GM06990 (cell line): ENCODE results near the gene SIGLEC9.
"Not testable (repeated sequence)": the region's sequence is repeated elsewhere in the genome, so short reads cannot be mapped to it uniquely, and the experiment has no call there.

Source experiments
- DNase-seq: peaks from one replicate; pipeline ENCODE4 v3.0.0-alpha.2; 2011; ENCODE audit not compliant: insufficient read length; ENCODE audit errors: extremely low read depth
- H3K27me3 ChIP-seq: replicated peaks from 2 replicates; pipeline ENCODE4 v1.6.0; 2011; ENCODE audit warnings: low read length; ENCODE audit not compliant: control insufficient read depth, insufficient read depth
- H3K36me3 ChIP-seq: 2 replicates; pipeline ENCODE4 v1.5.1; 2011; ENCODE audit warnings: low read length; ENCODE audit not compliant: control insufficient read depth, insufficient read depth
- H3K4me3 ChIP-seq: replicated peaks from 2 replicates; pipeline ENCODE4 v1.5.1; 2011; ENCODE audit warnings: low read depth, mild to moderate bottlenecking, control low read depth, low read length
- CTCF ChIP-seq: IDR thresholded peaks from 2 replicates; pipeline ENCODE4 v1.5.1; 2011; ENCODE audit warnings: low read length, control low read depth, mild to moderate bottlenecking, inconsistent platforms; ENCODE audit not compliant: insufficient read depth, poor library complexity, severe bottlenecking

The SIGLEC9 gene

GRCh38 chr19:51140441-51140840 is 15.7 kb downstream of the SIGLEC9 start:
- Histone ChIP-seq H3K4me3 (no peak overlapping the region), H3K27me3 (peaks cover 7% of the 10 kb centered on the region), H3K36me3 (no peaks in the 10 kb centered on the region)
- no peak for TF ChIP-seq CTCF
- no peak for DNase-seq

DNA sequence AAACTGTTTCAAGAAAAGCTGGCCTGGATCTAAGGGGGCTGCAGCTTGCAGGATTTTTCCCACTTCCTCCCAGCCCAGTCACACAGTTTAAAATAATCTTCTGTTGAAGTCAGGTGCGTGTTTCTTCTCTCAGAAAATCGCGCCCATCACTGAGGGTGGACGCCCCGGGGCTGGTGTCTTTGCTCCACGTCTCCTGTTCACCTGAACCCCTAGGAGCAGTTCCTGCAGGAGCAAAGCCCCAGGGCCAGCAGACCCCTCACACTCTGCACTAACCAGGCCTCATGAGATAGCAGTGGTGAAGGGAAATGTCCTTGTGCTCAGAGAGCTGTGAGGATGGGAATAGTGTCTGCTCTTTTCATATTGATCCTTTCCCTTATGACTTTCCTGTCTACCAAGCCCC is 16.5 kb downstream of the SIGLEC9 start:
- no peak for TF ChIP-seq CTCF
- no peak for DNase-seq
- H3K27me3 ChIP-seq, result peaks cover 7% of the 10 kb centered on the region
- H3K36me3 ChIP-seq, result no peaks in the 10 kb centered on the region
- no peak overlapping the region for H3K4me3 ChIP-seq

DNA sequence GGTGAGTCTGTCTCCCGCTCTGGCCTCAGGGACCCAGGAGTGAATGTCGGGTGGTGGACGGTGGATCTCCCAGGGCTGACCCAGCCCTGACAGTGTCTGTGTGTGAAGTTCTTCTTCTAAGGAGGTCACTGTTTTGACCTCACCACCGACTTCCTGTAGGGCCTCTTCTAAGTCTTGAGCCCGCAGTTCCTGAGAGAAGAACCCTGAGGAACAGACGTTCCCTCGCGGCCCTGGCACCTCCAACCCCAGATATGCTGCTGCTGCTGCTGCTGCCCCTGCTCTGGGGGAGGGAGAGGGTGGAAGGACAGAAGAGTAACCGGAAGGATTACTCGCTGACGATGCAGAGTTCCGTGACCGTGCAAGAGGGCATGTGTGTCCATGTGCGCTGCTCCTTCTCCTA is 17.4 kb downstream of the SIGLEC9 start, which contains the start of gene SIGLEC7:
SIGLEC7 (plus strand) TSS at position 183 of the 400 bp plus-strand sequence; CDS start at position 252, 69 bp downstream.
- Histone ChIP-seq H3K27me3 (peaks cover 7% of the 10 kb centered on the region), H3K36me3 (no peaks in the 10 kb centered on the region), H3K4me3 (no peak within 1 kb of the TSS)
- TF ChIP-seq CTCF, result no peak
- DNase-seq, result no peak

- not testable (repeated sequence) for H3K27me3 ChIP-seq, H3K36me3 ChIP-seq, DNase-seq, H3K4me3 ChIP-seq
These were observed 18.2 kb downstream of the SIGLEC9 start for GRCh38 chr19:51142809-51143475.

DNA sequence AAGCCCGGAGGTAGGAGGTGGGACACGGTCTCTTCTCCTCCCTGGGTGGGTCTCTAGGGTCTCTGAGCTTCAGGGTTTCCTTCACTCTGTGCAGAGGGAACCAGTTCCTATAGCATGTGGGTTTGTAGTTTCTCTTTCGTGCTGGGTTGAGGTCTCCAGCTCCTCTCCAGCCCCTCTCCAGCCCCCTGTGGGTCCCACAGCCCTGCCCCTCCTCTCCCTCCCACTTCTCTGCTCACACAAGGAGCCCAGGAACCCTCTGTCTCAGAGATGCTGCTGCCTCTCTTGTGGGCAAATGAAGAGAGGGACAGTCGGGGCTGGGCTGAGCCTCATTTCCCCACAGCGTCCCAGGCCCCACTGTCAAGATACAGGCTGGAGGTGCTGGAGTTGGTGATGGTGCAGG is 18.8 kb downstream of the SIGLEC9 start:
- DNase-seq, result no peak
- H3K4me3 ChIP-seq, result no peak overlapping the region
- TF ChIP-seq CTCF, result no peak
- H3K27me3 ChIP-seq, result peaks cover 7% of the 10 kb centered on the region
- no peaks in the 10 kb centered on the region for H3K36me3 ChIP-seq

DNA sequence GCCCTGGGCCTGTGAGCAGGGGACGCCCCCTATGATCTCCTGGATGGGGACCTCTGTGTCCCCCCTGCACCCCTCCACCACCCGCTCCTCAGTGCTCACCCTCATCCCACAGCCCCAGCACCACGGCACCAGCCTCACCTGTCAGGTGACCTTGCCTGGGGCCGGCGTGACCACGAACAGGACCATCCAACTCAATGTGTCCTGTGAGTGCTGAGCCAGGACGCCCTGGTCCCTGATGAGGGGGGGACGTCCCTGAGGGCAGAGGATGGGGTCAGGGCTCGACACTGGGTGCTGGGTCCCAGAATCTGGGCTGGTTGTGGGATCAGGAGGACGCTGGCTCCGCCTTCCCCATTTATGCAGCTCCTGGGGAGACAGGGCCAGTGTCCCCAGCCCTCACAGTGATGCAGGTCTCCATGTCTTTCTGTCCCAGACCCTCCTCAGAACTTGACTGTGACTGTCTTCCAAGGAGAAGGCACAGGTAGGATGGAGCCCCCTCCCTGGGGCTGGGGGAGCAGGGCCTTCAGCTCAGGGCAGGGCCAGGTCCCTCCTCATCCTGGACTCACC is 19.9 kb downstream of the SIGLEC9 start:
- no peaks in the 10 kb centered on the region for H3K36me3 ChIP-seq
- DNase-seq, result no peak
- no peak for TF ChIP-seq CTCF
- H3K27me3 ChIP-seq, result peaks cover 6% of the 10 kb centered on the region
- H3K4me3 ChIP-seq, result no peak overlapping the region
